Measurements from ENCODE around the gene TNS3. TPM values are rescaled to one million over a fixed set of nuclear protein-coding genes. Genes with fewer than 3 reads are reported as not detected.

The TNS3 gene
- total and polyA plus RNA-seq, 4 donors = 58.6 to 117 (median 74.7) TPM

GRCh38 chr7:47584536-47584895, 2.6 kb upstream of the TNS3 start:
- Histone ChIP-seq H3K4me1 (ENCODE audit: control insufficient read depth, insufficient read depth, low read length) (peaks cover 43% of the 10 kb centered on the region), H3K27me3 (ENCODE audit: control insufficient read depth, insufficient read depth, low read length) (peaks cover 4% of the 10 kb centered on the region)

GRCh38 chr7:47583739-47584535, 2.0 kb upstream of the TNS3 start:
- DNase-seq (ENCODE audit: low read depth in 4 of 6, low spot score in 6 of 6) = no peak
- Histone ChIP-seq H3K4me3 (ENCODE audit: low read depth, low read length) (no peak overlapping the region), H3K36me3 (ENCODE audit: control insufficient read depth, insufficient read depth, low read length) (no peaks in the 10 kb centered on the region), H3K9me3 (ENCODE audit: control insufficient read depth, insufficient read depth, low read length) (no peaks in the 10 kb centered on the region), H3K4me1 (ENCODE audit: control insufficient read depth, insufficient read depth, low read length) (peaks cover 48% of the 10 kb centered on the region), H3K27me3 (ENCODE audit: control insufficient read depth, insufficient read depth, low read length) (peaks cover 4% of the 10 kb centered on the region), H3K27ac (ENCODE audit: low read depth, low read length) (peak overlapping the region; percentile 60)
- WGBS (ENCODE audit: insufficient coverage) = 71% methylated on average over 7 of the region's 11 CpGs

More at GRCh38 chr7:47584536-47584895, 2.6 kb upstream of the TNS3 start:
- Histone ChIP-seq H3K4me3 (ENCODE audit: low read depth, low read length) (no peak overlapping the region), H3K9me3 (ENCODE audit: control insufficient read depth, insufficient read depth, low read length) (no peaks in the 10 kb centered on the region), H3K36me3 (ENCODE audit: control insufficient read depth, insufficient read depth, low read length) (no peaks in the 10 kb centered on the region), H3K27ac (ENCODE audit: low read depth, low read length) (peak overlapping the region; percentile 15)
- DNase-seq (ENCODE audit: low read depth in 4 of 6, low spot score in 6 of 6) = no peak
- no CpG with 5 or more reads among the region's 2 CpGs for WGBS (ENCODE audit: insufficient coverage)

- Histone ChIP-seq H3K27ac (ENCODE audit: low read depth, low read length) (peak overlapping the region; percentile 60), H3K4me1 (ENCODE audit: control insufficient read depth, insufficient read depth, low read length) (peaks cover 57% of the 10 kb centered on the region), H3K9me3 (ENCODE audit: control insufficient read depth, insufficient read depth, low read length) (no peaks in the 10 kb centered on the region), H3K4me3 (ENCODE audit: low read depth, low read length) (no peak overlapping the region), H3K27me3 (ENCODE audit: control insufficient read depth, insufficient read depth, low read length) (peaks cover 4% of the 10 kb centered on the region), H3K36me3 (ENCODE audit: control insufficient read depth, insufficient read depth, low read length) (no peaks in the 10 kb centered on the region)
- WGBS (ENCODE audit: insufficient coverage) = 73% methylated on average over 15 of the region's 15 CpGs
- no peak for DNase-seq (ENCODE audit: low read depth in 4 of 6, low spot score in 6 of 6)
These were observed 1.1 kb upstream of the TNS3 start for GRCh38 chr7:47582764-47583738.

- Histone ChIP-seq H3K9me3 (ENCODE audit: control insufficient read depth, insufficient read depth, low read length) (no peaks in the 10 kb centered on the region), H3K27ac (ENCODE audit: low read depth, low read length) (peak overlapping the region; percentile 80), H3K4me3 (ENCODE audit: low read depth, low read length) (peak overlapping the region; percentile 74), H3K4me1 (ENCODE audit: control insufficient read depth, insufficient read depth, low read length) (peaks cover 70% of the 10 kb centered on the region), H3K27me3 (ENCODE audit: control insufficient read depth, insufficient read depth, low read length) (peaks cover 4% of the 10 kb centered on the region), H3K36me3 (ENCODE audit: control insufficient read depth, insufficient read depth, low read length) (no peaks in the 10 kb centered on the region)
- peak in 1 of 6 donors; percentile 39 for DNase-seq (ENCODE audit: low read depth in 4 of 6, low spot score in 6 of 6)
- under 1% methylated on average over 33 of the region's 33 CpGs for WGBS (ENCODE audit: insufficient coverage)
These were observed 490 bp downstream of the TNS3 start for GRCh38 chr7:47581438-47581803.

- peak in 1 of 6 donors; percentile 45 for DNase-seq (ENCODE audit: low read depth in 4 of 6, low spot score in 6 of 6)
- Histone ChIP-seq H3K9me3 (ENCODE audit: control insufficient read depth, insufficient read depth, low read length) (no peaks in the 10 kb centered on the region), H3K4me3 (ENCODE audit: low read depth, low read length) (peak overlapping the region; percentile 74), H3K27ac (ENCODE audit: low read depth, low read length) (peak overlapping the region; percentile 80), H3K27me3 (ENCODE audit: control insufficient read depth, insufficient read depth, low read length) (peaks cover 4% of the 10 kb centered on the region), H3K36me3 (ENCODE audit: control insufficient read depth, insufficient read depth, low read length) (no peaks in the 10 kb centered on the region), H3K4me1 (ENCODE audit: control insufficient read depth, insufficient read depth, low read length) (peaks cover 76% of the 10 kb centered on the region)
- WGBS (ENCODE audit: insufficient coverage) = 3% methylated on average over 13 of the region's 15 CpGs
These were observed 1.0 kb downstream of the TNS3 start for GRCh38 chr7:47580811-47581331.

- peak overlapping the region; percentile 74 for H3K4me3 ChIP-seq (ENCODE audit: low read depth, low read length)
- no peaks in the 10 kb centered on the region for H3K36me3 ChIP-seq (ENCODE audit: control insufficient read depth, insufficient read depth, low read length)
- H3K4me1 ChIP-seq (ENCODE audit: control insufficient read depth, insufficient read depth, low read length) = peaks cover 80% of the 10 kb centered on the region
- H3K27ac ChIP-seq (ENCODE audit: low read depth, low read length) = peak overlapping the region; percentile 80
- no peak for DNase-seq (ENCODE audit: low read depth in 4 of 6, low spot score in 6 of 6)
- H3K9me3 ChIP-seq (ENCODE audit: control insufficient read depth, insufficient read depth, low read length) = no peaks in the 10 kb centered on the region
- 54% methylated on average over 4 of the region's 7 CpGs for WGBS (ENCODE audit: insufficient coverage)
- peaks cover 4% of the 10 kb centered on the region for H3K27me3 ChIP-seq (ENCODE audit: control insufficient read depth, insufficient read depth, low read length)
These were observed 1.7 kb downstream of the TNS3 start for GRCh38 chr7:47580175-47580706.

GRCh38 chr7:47579458-47579857, 2.5 kb downstream of the TNS3 start:
- H3K36me3 ChIP-seq (ENCODE audit: control insufficient read depth, insufficient read depth, low read length) = no peaks in the 10 kb centered on the region
- no peak for DNase-seq (ENCODE audit: low read depth in 4 of 6, low spot score in 6 of 6)
- H3K4me1 ChIP-seq (ENCODE audit: control insufficient read depth, insufficient read depth, low read length) = peaks cover 79% of the 10 kb centered on the region
- H3K9me3 ChIP-seq (ENCODE audit: control insufficient read depth, insufficient read depth, low read length) = no peaks in the 10 kb centered on the region
- 89% methylated on average over 3 of the region's 3 CpGs for WGBS (ENCODE audit: insufficient coverage)
- peaks cover 4% of the 10 kb centered on the region for H3K27me3 ChIP-seq (ENCODE audit: control insufficient read depth, insufficient read depth, low read length)
- H3K4me3 ChIP-seq (ENCODE audit: low read depth, low read length) = no peak overlapping the region
- peak overlapping the region; percentile 53 for H3K27ac ChIP-seq (ENCODE audit: low read depth, low read length)

GRCh38 chr7:47578579-47579270, 3.2 kb downstream of the TNS3 start:
- 74% methylated on average over 16 of the region's 18 CpGs for WGBS (ENCODE audit: insufficient coverage)
- H3K27ac ChIP-seq (ENCODE audit: low read depth, low read length) = peak overlapping the region; percentile 53
- H3K36me3 ChIP-seq (ENCODE audit: control insufficient read depth, insufficient read depth, low read length) = no peaks in the 10 kb centered on the region
- no peak overlapping the region for H3K4me3 ChIP-seq (ENCODE audit: low read depth, low read length)
- no peaks in the 10 kb centered on the region for H3K9me3 ChIP-seq (ENCODE audit: control insufficient read depth, insufficient read depth, low read length)
- no peak for DNase-seq (ENCODE audit: low read depth in 4 of 6, low spot score in 6 of 6)
- peaks cover 75% of the 10 kb centered on the region for H3K4me1 ChIP-seq (ENCODE audit: control insufficient read depth, insufficient read depth, low read length)
- H3K27me3 ChIP-seq (ENCODE audit: control insufficient read depth, insufficient read depth, low read length) = peaks cover 4% of the 10 kb centered on the region
